ENCODE results near the gene EAPP. TPM values are rescaled to one million over a fixed set of nuclear protein-coding genes. Genes with fewer than 3 reads are reported as not detected.
"Not testable (repeated sequence)": the region's sequence is repeated elsewhere in the genome, so short reads cannot be mapped to it uniquely, and the experiment has no call there.

Gene EAPP, protein sequence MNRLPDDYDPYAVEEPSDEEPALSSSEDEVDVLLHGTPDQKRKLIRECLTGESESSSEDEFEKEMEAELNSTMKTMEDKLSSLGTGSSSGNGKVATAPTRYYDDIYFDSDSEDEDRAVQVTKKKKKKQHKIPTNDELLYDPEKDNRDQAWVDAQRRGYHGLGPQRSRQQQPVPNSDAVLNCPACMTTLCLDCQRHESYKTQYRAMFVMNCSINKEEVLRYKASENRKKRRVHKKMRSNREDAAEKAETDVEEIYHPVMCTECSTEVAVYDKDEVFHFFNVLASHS
- 23.0 TPM for total RNA-seq

DNA sequence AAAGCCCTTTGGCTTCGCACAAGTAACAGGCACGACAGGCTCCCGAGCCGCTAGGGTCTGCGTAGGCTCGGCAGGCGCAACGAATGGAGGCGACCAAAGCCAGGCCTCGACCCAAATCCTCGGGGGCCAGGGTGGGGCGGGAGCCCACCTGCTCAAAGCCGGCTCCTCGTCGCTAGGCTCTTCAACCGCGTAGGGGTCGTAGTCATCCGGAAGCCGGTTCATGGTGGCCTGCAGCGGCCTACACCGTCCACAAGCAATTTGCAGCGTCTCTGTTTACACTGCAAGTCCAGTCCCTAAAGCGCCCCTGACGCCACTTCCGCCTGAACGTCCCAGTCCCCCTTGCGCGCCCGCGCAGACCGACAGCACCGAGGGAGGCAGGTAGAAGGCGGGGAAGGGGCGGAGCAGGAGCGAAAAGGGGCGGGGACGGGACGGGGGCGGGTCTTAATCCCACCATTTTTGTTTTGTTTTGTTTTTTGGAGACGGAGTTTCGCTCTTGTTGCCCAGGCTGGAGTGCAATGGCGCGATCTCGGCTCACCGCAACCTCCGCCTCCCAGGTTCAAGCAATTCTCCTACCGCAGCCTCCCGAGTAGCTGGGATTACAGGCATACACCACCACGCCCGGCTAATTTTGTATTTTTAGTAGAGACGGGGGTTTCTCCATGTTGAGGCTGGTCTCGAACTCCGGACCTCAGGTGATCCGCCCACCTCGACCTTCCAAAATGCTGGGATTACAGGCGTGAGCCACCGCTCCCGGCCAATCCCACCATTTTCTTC, at the start of gene EAPP:
Gene EAPP, minus strand, starts transcription at position 295 of the 774 bp plus-strand sequence. Its CDS starts 73 bp downstream, at position 222.
- peak; percentile 99 for ATAC-seq

DNA sequence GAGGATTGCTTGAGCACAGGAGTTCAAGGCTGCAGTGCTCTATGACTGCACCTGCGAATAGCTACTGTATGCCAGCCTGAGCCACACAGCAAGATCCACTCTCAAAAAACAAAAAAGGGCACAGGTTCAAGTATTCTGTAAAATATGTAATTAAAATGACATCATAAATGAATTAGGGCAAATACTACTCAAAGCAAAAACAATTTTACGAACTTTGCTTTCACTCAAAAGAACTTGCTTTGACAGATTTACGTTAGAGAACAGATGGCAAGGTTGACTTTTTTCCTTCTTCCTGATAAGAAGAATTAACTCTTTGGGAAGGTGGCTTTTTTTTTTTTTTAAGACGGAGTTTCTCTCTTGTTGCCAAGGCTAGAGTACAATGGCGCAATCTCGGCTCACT, 44.0 kb upstream of the EAPP start:
- no peak for ATAC-seq

DNA sequence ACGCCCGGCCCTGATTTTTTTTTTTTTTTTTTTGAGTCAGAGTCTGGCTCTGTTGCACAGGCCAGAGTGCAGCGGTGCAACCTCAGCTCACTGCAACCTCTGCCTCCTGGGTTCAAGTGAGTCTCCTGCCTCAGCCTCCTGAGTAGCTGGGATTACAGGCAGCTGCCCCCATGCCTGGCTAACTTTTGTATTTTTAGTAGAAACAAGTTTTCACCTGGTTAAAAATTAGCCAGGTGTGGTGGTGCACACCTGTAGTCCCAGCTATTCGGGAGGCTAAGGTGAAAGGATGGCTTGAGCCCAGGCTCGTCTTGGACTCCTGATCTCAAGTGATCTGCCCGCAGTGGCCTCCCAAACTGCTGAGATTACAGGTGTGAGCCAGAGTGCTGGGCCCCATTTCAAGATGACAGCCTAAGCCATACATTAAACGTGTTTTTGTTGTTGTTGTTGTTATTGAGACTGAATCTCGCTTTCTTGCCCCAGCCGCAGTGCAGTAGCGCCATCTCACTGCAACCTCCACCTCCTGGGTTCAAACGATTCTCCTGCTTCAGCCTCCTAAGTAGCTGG, 42.7 kb upstream of the EAPP start:
- no peak for ATAC-seq

DNA sequence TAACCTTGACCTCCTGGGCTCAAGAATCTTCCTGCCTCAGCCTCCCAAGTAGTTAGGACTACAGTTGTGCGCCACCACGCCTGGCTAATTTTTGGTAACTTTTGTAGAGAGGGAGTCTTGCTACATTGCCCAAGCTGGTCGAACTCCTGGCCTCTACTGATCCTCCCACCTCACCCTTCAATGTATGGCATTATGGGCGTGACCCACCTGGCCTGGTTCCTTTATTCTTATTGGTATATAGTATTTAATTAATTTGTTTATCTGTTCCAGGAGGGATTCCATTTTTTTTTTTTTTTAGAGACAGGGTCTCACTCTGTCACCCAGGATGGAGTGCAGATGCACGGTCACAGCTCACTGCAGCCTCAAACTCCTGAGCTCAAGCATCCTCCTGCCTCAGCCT, 40.9 kb upstream of the EAPP start:
- no peak for ATAC-seq

DNA sequence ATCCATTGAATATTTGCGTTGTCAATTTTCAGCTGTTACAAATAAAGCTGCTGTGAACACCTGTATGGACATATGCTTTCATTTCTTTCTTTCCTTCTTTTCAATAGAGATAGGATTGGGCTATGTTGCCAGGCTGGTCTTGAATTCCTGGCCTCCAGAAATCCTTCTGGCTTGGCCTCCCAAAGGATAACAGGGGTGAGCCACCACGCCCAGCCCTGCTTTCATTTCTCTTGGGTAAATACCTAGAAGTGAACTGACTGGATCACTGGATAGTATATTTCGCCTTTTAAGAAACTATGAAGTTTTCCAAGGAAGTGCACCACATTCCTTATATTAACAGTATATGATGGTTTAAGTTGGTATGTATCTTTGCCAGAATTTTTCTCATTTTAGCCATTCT, 32.3 kb upstream of the EAPP start:
- no peak for ATAC-seq

DNA sequence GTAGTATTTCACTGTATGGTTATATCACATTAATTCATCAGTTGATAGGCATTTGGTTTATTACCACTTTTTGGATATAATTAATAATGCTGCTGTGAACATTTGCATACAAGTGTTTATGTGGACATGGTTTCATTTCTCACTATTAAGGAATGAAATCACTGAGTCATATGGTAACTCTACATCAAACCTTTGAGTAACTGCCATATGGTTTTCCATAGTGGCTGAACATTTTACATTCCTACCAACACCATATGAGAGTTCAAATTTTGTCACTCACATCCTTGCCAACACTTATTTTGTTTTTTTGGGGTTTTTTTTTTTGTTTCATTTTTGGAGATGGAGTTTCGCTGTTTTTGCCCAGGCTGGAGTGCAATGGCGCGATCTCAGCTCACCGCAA, 30.2 kb upstream of the EAPP start:
- no peak for ATAC-seq

DNA sequence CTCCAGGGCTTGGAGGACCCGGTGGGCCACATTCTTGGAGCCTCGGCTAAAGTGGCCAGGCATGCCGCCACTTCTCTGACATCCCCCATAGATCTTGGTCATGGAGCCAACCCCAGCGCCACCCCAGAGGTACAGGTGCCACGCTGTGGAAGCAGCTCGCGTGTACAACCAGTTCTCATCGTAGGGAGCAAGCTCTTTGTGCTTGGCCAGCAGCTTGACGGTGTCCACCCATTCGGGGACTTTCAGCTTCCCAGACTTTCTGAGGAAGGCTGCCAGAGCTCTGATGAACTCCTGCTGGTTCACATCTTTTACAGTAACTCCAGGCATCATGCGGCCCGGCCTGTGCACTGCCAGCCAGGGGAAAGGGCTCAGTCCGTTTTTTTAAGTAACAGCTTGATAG, 29.3 kb upstream of the EAPP start:
- ATAC-seq: no peak

DNA sequence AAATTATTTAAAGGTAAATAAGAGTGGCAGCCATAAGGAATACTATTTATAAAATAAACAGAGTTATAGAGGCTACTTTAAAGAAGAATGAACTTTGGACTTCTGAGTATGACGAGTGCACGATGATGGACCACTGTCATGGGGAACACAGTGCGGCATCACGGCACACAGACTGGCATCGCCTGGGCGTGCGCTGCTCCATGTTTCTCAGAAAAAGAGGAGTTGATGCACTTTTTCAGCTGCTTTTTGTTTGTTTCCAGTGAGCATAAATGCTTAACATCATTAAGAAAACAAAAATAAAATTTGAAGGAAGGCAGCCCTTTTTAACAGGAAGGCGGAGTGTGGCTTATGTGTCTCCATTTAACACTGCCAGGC, 23.3 kb upstream of the EAPP start:
- ATAC-seq: no peak

DNA sequence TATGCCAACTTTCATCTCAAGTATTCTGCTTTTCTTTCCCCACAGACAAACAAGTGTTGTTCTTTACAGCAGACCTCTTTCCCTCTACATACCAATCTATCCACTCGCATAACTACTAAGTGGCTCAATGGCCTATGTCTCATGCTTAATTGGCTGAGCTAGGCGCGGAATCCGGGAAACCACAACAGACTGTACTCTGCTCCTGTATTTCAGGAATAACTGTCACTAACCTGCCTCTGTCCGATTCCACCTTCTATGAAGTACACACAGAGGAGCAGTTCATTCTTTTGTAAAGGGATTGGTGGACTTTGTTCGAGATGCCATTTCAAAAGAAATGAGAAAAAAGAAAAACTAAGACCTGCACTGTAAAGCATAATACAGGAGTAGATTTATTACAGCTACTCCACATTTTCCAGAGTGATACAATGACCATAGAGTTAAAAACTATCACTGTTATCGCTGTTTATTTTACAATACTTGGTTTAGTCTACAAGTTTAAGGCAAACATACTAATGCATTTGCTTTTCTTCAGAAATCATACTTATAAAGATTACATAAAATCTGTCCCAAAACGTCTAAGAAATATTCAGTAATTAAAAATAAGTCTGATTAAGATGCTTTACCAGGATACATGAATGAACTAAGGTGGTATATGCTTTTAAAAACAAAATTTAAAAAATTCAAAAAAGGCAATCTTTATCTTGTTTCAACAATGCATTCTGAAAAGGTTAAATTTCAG, 22.7 kb upstream of the EAPP start:
- ATAC-seq: not testable (repeated sequence)

DNA sequence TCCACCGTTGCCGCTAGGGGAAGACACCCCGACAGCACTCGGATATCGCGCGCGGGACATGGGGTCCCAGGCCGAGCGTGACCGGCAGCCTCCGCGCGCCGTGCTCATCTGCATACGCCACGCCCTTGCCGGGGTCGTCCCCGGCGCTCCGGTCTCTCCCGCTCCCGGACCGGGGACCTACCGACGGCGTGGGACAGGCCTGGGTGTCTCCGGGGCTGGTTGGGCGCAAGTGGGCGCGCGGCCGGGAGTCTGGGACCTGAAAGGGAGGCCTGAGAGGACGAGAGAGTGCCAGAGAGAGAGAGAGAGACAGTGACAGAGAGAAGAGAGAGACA, 17.0 kb upstream of the EAPP start:
- ATAC-seq: peak; percentile 80

DNA sequence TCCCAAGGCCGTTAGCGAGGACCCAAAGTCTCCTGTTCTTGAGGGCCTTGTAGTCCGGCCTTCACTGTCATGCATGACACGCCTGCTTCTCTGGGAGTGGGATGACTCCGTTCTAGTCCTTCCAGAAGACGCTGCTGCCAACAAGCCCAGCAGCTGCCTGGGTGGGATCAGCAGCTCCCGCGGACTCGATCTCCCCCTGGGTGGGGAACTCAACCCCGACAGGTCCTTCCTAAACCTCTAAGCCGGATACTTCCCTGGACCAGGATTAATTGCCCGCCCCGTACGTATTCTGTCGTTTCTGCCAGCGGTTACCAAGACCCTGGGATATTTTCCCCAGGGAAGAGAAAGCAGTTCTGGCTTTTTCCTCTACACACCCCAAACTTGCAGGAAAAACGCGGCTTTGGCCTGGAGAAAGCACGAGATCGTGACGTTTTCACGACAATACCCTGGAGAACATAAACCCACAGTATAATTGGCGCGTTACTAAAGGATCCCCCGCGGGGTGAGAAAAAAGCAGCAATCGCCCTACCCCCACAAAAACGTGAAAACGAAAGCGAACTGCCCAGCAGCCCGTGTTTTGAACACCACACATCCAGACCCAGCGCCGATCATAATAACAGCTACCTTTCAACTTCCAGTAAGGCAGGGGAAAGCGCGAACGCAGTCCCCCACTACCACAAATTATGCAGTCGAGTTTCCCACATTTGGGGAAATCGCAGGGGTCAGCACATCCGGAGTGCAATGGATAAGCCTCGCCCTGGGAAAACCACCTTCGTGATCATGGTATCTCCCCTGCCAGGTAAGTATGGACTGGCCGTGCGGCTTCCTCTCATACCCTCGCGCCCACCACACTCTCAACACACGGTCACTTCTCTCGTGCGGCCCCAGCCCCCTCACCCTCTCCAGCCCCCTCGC, 16.3 kb upstream of the EAPP start:
- ATAC-seq: peak; percentile 86

DNA sequence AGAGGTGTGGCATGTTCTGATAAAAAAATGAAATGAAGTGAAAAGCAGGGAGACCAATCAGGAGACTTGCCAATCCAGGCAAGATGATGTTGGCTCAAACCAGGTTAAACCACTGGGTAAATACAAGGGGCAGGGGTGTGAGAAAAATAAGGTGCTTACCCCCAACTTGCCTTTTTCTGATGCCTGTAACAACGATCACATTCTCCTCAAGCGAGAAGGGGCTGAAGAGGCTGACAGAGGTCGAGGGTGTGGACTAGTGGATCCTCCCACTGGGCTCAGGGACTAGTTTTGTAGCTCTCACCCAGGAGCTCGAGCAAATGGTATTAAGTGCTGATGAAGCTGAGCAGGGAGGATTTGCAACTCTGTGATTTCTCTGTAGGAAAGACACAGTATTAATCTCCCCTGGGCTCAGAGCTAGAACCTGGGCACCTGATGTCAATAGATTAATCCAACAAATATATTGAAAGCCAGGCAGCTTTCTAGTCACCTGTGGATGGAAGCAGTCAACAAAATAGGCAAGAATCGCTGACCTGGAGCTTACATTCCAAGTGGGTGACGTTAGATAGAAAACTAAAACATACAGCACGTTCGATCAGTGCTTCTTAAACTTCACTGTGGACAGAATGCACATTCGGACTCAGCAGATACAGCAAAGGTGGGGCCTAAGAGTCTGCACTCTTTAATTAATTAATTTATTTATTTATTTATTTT, 15.2 kb upstream of the EAPP start:
- ATAC-seq: no peak

DNA sequence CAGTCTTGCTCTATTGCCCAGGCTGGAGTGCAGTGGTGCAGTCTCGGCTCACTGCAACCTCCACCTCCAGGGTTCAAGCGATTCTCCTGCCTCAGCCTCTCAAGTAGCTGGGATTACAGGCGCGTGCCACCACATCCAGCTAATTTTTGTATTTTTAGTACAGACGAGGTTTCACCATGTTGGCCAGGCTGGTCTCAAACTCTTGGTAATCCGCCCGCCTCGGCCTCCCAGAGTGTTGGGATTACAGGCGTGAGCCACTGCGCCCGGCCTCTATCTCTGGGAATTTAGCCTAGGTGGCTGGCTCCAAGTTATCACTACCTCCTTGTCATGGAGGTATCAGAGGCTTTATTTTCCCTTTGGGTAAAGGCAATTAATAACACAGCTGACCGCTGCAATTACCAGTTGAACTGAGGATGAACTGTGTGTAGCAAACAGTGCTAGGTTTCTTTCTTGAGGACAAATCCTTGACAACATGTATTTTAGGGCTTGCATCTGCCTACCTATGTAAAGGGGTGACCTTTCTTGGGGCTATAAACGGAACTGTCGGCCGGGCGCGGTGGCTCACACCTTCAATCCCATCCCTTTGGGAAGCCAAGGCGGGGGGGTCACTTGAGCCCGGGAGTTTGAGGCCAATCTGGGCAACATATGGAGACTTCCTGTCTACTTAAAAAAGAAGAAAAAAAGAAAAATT, 9.9 kb upstream of the EAPP start:
- not testable (repeated sequence) for ATAC-seq

DNA sequence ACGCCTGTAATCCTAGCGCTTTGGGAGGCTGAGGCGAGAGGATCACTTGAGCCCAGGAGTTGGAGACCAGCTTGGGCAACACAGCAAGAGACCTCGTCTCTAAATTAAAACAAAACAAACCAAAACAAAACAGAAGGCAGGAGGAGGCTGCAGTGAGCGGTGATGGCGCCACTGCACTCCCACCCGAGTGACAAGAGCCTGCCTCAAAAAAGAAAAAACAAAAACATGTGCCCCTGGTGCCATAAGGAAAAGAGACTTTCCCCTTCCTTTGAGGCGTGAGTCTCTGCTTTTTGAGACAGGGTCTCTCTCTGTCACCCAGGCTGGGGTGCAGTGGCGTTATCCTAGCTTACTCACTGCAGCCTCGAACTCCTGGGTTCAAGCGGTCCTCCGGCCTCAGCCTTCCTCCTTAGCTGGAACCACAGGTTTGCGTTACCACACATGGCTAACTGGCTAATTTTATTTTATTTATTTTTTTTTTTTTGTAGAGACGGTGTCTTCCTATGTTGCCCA, 9.0 kb upstream of the EAPP start:
- no peak for ATAC-seq

DNA sequence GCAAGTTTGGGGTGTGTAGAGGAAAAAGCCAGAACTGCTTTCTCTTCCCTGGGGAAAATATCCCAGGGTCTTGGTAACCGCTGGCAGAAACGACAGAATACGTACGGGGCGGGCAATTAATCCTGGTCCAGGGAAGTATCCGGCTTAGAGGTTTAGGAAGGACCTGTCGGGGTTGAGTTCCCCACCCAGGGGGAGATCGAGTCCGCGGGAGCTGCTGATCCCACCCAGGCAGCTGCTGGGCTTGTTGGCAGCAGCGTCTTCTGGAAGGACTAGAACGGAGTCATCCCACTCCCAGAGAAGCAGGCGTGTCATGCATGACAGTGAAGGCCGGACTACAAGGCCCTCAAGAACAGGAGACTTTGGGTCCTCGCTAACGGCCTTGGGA, 7.6 kb upstream of the EAPP start:
- not testable (repeated sequence) for ATAC-seq

DNA sequence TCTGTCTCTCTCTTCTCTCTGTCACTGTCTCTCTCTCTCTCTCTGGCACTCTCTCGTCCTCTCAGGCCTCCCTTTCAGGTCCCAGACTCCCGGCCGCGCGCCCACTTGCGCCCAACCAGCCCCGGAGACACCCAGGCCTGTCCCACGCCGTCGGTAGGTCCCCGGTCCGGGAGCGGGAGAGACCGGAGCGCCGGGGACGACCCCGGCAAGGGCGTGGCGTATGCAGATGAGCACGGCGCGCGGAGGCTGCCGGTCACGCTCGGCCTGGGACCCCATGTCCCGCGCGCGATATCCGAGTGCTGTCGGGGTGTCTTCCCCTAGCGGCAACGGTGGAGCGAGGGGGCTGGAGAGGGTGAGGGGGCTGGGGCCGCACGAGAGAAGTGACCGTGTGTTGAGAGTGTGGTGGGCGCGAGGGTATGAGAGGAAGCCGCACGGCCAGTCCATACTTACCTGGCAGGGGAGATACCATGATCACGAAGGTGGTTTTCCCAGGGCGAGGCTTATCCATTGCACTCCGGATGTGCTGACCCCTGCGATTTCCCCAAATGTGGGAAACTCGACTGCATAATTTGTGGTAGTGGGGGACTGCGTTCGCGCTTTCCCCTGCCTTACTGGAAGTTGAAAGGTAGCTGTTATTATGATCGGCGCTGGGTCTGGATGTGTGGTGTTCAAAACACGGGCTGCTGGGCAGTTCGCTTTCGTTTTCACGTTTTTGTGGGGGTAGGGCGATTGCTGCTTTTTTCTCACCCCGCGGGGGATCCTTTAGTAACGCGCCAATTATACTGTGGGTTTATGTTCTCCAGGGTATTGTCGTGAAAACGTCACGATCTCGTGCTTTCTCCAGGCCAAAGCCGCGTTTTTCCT, 7.0 kb upstream of the EAPP start:
- ATAC-seq: peak; percentile 86

DNA sequence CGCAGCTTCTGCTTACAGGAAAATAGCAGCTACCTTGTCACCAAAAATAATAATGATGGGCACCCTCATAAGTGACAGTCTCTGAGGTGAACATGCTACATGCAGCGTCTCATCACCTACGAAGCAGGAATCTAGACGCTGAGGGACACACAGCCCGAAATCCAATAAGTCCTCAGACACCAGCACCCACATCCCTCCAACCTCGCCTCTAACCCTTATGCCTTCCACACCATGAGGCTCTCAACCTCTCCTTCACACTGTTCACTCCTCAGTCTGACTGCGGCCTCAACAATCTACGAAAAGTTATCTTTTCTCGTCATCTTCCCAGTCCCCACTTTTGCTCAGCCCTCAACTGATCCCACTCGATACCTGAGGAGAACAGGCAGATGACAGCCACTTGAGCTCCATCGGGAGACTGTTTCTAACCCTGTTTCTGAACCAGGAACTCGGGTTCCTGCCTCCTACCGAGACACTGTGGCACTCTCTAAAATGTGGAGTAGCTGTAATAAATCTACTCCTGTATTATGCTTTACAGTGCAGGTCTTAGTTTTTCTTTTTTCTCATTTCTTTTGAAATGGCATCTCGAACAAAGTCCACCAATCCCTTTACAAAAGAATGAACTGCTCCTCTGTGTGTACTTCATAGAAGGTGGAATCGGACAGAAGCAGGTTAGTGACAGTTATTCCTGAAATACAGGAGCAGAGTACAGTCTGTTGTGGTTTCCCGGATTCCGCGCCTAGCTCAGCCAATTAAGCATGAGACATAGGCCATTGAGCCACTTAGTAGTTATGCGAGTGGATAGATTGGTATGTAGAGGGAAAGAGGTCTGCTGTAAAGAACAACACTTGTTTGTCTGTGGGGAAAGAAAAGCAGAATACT, 919 bp upstream of the EAPP start:
- ATAC-seq: not testable (repeated sequence)

DNA sequence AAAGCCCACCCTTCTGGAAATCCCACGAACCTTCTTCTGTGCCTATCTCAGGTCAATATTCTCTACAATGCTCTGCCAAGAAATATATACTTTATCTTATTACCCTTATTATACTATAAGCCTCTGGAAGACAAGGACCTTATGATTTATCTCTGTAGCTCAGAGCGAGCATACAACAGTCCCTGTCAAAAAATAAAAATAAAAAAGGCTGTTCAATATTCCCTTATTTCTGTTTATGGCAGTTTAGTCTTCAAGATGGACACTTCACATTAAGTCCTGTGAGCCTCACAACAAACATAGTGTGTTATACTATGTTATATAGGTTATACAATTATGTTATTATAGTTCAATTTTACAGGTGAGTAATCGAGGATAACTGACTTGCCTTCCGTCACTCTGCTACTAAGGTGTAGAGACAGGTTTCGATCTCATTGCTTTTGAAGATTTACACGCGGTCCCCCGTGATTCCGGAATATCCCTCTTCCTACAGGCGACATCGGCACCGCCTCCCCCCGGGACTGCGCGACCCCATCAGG, 562 bp downstream of the EAPP start:
- ATAC-seq: peak; percentile 10

Measured in esophagus mucosa (tissue), 1 donor.